ENCODE data around the gene GARIN5B.

GARIN5B gene

DNA sequence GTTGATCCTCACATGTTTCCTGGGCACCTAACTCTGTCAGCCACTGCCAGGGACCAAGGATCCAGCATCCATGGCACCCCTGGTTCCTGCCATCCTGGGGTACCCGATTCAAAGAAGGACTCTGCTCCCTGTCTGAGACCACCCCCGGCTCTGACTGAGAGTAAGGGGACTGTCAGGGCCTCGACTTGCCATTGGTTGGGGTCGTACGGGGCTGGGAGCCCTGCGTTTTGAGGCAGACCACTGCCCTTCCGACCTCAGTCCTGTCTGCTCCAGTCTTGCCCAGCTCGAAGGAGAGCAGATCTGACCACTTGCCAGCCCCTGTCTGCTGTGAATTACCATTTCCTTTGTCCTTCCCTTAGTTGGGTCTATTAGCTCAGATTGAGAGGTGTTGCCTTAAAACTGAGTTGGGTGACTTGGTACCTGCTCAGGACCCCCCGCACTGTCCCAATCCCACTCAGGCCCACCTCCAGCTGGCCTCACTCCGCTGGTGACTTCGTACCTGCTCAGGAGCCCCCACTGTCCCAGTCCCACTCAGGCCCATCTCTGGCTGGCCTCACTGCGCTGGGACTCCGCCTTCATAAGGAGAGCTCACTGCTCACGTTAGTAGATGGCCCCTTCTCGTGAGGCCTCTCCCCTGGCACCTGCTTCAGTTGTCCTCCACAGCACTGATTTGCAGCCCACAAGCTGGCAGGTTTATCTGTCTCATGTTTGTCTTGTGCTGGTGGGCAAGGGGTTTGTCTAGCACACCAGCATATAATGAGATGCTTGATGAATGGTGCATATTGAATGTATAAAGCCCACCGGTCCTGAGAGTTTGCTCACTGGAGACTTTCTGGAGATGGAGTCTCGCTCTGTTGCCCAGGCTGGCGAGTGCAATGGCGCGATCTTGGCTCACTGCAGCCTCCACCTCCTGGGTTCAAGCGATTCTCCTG lies 26.6 kb upstream of the GARIN5B start:
- no peak overlapping the region for H3K4me3 ChIP-seq (ENCODE audit: low read depth, low read length)

DNA sequence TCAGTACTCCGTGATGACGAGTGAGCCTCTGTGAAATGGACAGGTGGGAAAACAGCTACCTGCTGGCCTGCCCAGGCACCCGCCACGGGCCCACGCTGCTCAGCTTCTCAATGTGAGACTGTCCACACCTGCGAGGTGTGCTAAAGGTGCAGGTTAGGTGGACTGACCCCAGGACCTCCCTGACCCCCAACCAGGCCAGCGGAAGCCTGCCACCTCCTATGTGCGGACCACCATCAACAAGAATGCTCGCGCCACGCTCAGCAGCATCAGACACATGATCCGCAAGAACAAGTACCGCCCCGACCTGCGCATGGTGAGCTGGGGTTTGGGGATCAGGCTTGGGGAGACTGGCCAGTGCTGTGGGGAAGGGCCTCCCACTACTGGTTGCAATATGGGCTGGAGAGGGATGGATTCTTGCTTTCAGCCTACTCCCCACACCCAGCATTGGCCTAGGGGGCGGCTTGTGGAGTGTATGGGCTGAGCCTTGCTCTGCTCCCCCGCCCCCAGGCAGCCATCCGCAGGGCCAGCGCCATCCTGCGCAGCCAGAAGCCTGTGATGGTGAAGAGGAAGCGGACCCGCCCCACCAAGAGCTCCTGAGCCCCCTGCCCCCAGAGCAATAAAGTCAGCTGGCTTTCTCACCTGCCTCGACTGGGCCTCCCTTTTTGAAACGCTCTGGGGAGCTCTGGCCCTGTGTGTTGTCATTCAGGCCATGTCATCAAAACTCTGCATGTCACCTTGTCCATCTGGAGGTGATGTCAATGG lies 24.9 kb upstream of the GARIN5B start:
- no peak overlapping the region for H3K4me3 ChIP-seq (ENCODE audit: low read depth, low read length)

DNA sequence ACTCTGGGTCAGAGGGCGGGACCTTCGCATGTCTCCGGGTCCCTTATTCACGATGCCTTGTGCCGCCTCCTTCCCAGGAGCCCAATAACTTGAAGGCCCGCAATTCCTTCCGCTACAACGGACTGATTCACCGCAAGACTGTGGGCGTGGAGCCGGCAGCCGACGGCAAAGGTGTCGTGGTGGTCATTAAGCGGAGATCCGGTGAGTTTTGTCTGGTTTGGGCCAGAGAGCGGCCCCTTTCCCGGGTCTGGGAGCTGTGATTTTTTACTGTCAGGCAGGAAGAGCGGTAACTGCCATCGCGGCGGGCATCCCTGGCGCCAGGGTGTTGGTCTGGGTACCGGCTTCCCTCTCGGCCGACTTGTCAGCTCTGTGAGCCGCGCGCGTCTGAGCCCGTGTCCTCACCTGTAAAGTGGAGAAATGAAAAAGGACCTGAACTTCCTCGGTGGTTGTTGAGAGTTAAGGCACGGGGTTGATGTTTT lies 23.5 kb upstream of the GARIN5B start:
- H3K4me3 ChIP-seq (ENCODE audit: low read depth, low read length) = peak overlapping the region; percentile 99

DNA sequence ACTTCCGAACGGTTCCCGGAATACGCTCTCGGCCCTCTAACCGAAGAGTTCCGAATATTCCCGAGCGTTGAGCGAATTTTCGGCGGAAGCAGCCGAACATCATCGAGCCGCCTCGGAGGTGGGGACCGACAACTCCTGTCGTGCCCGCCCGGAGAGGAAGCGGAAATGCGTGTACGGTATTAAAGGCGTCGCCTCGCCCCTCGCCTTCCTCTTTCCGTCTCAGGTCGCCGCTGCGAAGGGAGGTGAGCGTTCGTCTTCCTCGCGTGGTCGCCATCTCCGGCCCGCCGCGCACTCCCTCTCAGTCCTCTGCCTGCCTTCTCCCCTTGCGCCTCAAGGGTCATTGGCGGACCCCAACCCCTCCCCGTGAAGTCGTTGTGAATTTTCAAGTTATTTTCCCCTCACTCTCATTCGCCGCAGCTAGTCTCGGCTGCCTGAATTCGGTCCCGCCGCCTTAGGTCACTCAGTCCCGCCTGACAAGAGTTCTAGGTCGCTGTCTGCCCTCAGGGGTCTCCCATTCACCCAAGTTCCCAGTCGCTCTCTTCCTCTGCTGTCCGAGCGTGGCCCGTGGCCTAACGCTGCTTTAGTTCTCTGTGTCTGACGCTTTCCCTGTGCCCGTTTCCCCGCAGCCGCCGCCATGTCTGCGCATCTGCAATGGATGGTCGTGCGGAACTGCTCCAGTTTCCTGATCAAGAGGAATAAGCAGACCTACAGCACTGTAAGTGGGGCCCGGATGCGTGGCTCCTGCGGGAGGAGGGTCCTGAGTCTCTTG lies 22.8 kb upstream of the GARIN5B start, which contains the start of gene RPL28:
Gene RPL28 (plus strand): TSS at position 209 of the 769 bp plus-strand sequence. CDS start 426 bp downstream, at position 635.
- peak within 1 kb of the TSS; percentile 99 for H3K4me3 ChIP-seq (ENCODE audit: low read depth, low read length)

DNA sequence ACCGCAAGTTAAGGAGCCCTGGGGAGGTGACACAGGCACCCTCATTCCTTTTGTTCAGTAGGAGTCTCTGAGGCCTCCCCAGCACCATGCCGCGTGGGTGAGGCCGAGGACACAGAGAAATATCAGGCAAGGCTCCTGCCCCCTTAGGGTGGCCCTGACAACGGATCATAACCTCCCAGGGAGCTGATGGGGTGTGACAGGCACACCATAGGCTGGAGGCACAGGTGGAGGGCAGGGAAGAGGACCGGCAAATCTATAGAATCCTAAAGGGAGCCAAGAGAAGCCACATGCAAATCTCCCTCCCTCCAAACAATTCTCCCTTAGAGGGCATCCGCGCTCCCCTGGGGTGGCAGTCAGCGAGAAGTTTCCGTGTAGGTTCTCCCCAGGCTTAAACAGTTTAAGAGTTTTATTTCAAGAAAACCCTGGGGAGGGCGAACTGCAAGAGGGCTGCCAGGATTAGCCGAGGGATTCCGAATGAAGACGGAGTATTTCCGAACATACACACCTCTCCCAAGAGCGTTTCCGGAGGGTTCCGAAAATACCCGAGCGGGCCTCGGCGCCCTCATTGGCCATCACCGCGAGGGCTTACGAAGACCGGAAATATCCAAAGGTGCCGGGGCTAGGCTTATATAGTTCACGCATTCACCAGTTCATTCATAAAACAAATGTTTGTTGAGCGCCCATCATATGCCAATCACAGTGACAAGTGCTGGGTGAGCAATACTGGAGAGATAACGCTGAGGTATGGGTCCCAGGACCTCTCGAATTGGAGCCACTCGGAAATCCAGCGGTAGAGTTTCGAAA lies 22.1 kb upstream of the GARIN5B start:
- peak overlapping the region; percentile 35 for H3K4me3 ChIP-seq (ENCODE audit: low read depth, low read length)

DNA sequence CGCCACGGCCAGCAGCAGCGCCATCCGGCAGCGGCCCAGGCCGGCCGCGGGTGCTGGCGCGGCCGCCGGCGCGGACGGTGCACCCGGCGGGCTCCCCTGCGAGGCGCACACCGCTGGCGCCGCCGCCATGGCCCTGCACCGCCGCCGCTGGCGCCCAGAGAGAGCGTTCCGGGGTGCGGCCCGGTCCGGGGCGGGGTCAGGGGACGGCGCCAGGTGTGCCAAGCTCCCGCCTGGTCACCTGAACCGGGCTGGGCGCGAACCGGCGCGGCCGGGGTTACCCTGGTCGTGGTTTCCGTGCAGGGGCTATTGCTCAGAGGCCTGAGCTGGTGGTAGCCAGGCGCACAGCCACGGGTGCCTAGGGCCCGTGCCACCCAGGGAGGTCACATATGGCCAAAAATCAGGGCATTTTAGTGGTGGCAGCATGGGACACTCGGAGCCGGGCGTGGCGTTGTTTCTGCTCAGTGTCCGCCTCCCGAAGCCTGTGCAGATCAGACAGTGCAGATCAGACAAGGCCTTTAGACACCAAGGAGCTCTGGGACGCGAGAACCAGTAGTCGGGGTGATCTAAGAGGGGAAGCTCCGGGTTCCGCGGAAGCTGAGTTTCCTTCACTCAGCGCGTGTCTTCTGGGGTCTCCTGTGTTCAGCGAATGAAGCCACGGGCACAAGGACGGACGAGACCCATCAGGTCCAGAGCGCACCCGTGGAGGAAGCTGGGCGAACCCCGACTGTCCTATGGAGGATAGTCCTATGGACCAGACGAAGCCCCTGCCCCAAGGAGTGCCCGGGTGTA lies 21.3 kb upstream of the GARIN5B start, which contains the start of gene TMEM238:
Gene TMEM238 (minus strand): TSS at position 162 of the 789 bp plus-strand sequence. CDS start 33 bp downstream, at position 129.
- H3K4me3 ChIP-seq (ENCODE audit: low read depth, low read length) = peak within 1 kb of the TSS; percentile 35

DNA sequence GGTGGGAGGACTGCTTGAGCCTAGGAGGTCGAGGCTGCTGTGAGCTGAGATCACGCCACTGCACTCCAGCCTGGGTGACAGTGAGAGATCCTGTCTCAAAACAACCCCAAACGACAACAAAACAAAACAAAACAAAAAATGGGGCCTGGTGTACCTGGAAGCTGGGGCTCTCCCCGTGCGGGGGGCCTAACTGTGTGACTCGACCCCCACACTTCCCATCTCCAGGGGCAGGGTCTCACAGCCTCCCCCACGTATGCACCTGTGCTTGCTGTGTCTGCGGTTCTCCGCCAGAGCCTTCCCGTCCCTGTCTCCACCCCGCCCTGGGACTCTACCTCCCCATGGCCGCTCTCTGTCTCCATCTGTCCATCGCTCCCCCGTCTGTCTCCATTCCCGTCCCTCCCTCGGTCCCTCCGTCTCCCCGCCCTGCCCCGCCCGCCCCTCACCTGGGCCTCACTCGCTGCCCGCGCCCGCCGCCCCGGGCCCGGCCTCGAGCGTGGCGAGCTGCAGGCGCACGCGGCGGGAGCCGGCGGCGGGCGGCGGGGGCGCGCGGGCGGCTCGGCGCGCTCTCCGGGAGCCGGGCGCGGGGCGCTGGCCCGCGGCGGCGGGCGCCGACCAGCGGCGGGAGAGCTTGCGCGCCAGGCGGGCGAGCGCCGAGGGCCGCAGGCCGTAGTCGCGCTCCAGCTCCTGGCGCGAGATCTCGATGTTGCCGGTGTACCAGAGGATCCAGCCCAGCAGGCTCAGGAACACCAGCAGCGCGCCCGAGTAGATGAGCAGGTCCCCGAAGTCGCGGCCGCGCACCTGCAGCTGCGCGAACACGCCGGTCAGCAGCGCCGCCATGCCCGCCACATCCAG lies 20.4 kb upstream of the GARIN5B start:
- peak overlapping the region; percentile 35 for H3K4me3 ChIP-seq (ENCODE audit: low read depth, low read length)

DNA sequence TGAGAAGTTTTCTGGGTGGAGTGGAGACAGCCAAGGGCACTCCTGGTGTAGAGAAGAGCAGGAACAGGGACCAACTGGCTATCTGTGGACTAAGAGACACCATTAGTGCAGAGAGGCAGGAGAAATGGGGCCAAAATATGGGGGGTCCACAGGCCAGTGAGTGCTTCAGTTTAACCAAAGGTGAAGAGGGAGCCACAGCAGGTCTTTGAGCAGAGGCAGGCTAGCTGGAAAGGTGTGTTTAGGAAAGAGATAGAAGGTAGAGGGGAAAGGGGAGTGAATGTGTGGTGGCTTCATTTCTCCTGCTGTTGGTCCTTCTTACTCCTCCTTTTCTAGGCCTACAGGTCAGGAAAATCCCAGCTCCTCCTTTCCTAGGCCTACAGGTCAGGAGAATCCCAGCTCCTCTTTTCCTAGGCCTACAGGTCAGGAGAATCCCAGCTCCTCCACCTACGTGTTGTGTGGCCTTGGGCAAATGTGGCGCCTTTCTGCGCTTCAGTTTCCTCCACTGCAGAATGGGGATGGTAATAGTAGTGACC lies 19.5 kb upstream of the GARIN5B start:
- H3K4me3 ChIP-seq (ENCODE audit: low read depth, low read length) = no peak overlapping the region

DNA sequence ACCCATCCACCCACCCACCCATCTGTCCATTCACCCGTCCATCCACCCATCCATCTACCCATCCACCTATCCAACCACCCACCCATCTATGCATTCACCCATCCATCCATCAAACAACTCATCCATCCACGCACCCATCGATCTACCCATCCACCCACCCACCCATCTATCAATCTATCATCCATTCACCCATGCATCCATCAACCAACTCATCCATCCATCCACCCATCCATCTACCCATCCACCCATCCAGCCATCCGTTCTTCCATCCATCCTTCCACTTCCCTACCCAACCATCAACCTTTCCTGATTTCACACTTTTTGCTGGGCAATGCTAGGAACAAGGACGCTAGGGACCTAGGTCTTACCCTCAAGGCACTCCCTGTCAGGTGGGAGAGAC lies 19.0 kb upstream of the GARIN5B start:
- no peak overlapping the region for H3K4me3 ChIP-seq (ENCODE audit: low read depth, low read length)

DNA sequence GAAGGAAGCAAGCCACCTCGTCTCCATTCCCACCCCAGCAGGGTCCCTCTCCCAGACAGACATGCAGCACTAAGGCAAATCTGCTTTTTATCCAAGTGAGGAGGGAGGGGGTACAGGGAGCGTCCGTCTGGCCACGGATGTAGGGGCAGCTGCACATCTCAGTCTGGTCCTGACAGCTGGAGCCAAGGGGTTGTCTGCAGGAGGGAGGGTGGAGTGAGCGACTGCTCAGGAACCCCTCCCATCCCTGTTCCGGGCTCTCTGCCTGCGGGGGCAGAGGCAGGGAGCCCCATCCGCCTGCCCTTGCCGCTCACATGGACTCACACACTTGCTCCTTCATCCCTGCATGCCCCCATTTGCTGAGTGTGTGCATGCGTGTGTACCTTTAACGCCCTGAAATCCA lies 16.1 kb upstream of the GARIN5B start:
- no peak overlapping the region for H3K4me3 ChIP-seq (ENCODE audit: low read depth, low read length)

DNA sequence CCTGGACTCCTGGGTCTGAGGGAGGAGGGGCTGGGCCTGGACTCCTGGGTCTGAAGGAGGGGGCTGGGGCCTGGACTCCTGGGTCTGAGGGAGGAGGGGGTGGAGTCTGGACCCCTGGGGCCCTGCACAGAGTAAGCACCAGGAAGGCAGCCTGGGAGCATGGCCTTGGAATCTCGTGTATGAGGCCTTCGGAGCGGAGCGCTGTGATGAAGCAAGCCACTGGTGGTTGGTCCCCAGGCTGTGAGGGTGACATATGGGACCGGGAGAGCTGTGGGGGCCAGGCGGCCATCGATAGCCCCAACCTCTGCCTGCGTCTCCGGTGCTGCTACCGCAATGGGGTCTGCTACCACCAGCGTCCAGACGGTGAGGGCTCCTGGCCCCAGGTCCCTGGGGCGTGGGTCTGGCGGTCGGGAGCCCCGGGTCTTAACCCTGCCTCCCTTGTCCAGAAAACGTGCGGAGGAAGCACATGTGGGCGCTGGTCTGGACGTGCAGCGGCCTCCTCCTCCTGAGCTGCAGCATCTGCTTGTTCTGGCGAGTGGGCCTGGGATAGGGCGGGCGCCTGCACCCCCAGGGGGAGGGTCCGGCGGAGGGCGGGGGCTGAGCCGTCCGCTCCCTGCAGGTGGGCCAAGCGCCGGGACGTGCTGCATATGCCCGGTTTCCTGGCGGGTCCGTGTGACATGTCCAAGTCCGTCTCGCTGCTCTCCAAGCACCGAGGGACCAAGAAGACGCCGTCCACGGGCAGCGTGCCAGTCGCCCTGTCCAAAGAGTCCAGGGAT lies 14.5 kb upstream of the GARIN5B start:
- H3K4me3 ChIP-seq (ENCODE audit: low read depth, low read length) = peak overlapping the region; percentile 10

DNA sequence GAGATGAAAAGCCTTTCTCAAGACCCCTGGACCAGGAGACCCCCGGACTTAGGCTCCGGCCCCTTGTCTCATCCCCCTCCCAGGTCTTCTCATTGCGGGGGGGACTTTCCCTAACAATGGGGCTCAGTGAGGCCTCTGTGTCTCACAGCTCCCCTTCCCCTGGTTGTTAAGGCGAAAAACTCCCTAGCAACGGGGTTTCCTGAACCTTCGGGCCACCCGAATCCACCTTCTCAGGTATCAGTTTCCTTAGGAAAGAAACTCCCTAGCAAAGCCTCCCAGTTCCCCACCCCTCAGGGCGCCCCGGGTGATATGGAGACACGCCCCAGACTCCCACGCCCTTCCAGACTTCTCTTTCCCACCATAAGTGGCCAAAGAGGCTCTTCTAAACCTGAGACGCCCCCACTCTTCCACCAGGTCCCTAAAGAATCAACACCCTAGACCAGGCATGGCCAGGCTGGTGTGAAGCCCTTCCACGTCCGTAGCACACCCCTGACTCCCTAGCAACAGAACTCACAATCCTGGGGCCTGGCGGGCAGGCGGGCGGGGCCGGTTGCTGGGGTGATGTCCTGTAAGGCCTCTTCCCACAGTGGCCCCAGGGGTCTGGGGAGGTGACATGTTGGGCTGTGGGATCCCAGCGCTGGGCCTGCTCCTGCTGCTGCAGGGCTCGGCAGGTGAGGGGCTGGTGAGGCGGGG lies 13.3 kb upstream of the GARIN5B start, which contains the start of gene TMEM190:
Gene TMEM190 (plus strand): TSS at position 586 of the 693 bp plus-strand sequence. CDS start 28 bp downstream, at position 614.
- H3K4me3 ChIP-seq (ENCODE audit: low read depth, low read length) = no peak within 1 kb of the TSS

DNA sequence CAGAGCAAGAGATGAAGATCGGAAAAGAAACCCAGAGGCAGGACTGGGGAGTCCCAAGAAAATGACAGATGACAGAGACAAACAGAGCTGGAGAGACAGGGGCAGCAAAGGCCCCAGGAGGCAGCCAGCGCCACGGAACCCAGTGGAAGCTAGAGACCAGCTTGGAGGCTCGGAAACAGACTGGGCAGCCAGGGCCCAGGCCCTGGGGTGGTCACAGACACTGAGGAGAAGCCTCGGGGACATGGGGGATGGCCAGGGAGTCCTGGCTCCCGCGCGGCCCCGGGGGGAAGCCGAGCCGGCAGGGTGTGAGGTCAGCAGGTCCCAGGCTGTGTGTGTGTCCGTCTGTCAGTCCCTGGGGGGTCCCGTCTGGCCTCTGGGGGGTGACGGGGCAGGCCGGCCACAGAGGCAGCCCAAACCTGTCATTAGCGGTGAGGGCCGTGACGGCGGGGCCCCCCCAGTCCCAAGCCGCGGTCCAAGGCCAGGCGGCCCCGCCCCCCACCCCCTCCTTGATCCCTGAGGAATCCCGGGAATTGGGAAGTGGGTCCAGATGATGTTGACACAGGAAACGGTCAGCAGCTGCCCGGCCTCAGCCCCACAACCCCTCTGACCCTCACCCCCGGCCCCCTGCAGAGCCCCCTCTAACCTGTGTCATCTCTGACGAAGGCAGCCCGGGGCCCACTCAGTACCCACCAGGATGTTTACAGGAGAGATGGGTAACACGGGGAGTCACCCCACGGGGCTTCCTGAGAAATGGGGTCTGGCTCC lies 11.1 kb upstream of the GARIN5B start:
- no peak overlapping the region for H3K4me3 ChIP-seq (ENCODE audit: low read depth, low read length)

DNA sequence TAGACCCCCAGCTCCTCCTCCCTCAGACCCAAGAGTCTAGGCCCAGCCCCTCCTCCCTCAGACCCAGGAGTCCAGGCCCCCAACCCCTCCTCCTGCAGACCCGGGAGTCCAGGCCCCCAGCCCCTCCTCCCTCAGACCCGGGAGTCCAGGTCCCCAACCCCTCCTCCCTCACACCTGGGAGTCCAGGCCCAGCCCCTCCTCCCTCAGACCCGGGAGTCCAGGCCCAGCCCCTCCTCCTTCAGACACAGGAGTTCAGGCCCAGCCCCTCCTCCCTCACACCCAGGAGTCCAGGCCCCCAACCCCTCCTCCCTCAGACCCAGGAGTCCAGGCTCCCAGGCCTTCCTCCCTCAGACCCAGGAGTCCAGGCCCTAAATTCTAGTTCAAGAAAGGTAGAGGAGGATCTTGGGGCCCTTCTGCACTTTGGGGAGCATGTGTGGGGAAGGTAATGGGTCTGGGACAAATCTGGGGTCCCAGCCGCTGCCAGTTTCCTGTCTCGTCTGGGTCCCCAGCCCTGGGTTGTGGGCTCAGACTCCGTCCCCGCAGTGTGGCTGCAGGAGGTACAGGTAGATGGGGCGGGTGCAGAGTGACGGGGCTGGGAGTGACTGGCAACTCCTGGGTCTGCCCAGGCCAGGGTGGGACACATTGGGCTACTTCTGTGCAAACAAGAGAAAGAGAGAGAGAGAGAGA lies 10.4 kb upstream of the GARIN5B start:
- no peak overlapping the region for H3K4me3 ChIP-seq (ENCODE audit: low read depth, low read length)

All from iPS-11a (cell line).